COLO668 (cell line): ENCODE results near the gene SCD5.
"Not testable (repeated sequence)": the region's sequence is repeated elsewhere in the genome, so short reads cannot be mapped to it uniquely, and the experiment has no call there.

ENCODE experiments used
- DNase-seq: peaks from one replicate; lab custom pipeline; 2025; ENCODE audit not compliant: unreplicated experiment; lab: John Stamatoyannopoulos, UW

SCD5 gene

GRCh38 chr4:82798168-82799005 lies at the start of gene SCD5:
TSS of gene SCD5 (minus strand) at chr4:82798796. CDS start at chr4:82798537, 259 bp downstream.
- DNase-seq, result peak; percentile 60

GRCh38 chr4:82842593-82842992 lies 44.0 kb upstream of the SCD5 start:
- DNase-seq, result no peak

GRCh38 chr4:82839624-82840023 lies 41.0 kb upstream of the SCD5 start:
- DNase-seq, result no peak

GRCh38 chr4:82833696-82834313 lies 35.2 kb upstream of the SCD5 start:
- no peak for DNase-seq

- DNase-seq, result not testable (repeated sequence)
Observed at GRCh38 chr4:82833060-82833459, 34.5 kb upstream of the SCD5 start.

- DNase-seq, result no peak
Observed at GRCh38 chr4:82825425-82825824, 26.8 kb upstream of the SCD5 start.

GRCh38 chr4:82823062-82823461 lies 24.5 kb upstream of the SCD5 start:
- no peak for DNase-seq

- no peak for DNase-seq
Observed at GRCh38 chr4:82820689-82821088, 22.1 kb upstream of the SCD5 start.

- no peak for DNase-seq
Observed at GRCh38 chr4:82818664-82819662, 20.4 kb upstream of the SCD5 start.

- not testable (repeated sequence) for DNase-seq
Observed at GRCh38 chr4:82816874-82817273, 18.3 kb upstream of the SCD5 start.

GRCh38 chr4:82814034-82814433 lies 15.4 kb upstream of the SCD5 start:
- no peak for DNase-seq

- no peak for DNase-seq
Observed at GRCh38 chr4:82811838-82812341, 13.3 kb upstream of the SCD5 start.

GRCh38 chr4:82811392-82811791 lies 12.8 kb upstream of the SCD5 start:
- DNase-seq, result no peak

- DNase-seq, result no peak
Observed at GRCh38 chr4:82810176-82810575, 11.6 kb upstream of the SCD5 start.

- DNase-seq, result no peak
Observed at GRCh38 chr4:82809619-82810018, 11.0 kb upstream of the SCD5 start.

- no peak for DNase-seq
Observed at GRCh38 chr4:82803746-82804145, 5.2 kb upstream of the SCD5 start.

- DNase-seq, result no peak
Observed at GRCh38 chr4:82802911-82803310, 4.3 kb upstream of the SCD5 start.

- DNase-seq, result peak; percentile 29
Observed at GRCh38 chr4:82801910-82802521, 3.4 kb upstream of the SCD5 start.

- no peak for DNase-seq
Observed at GRCh38 chr4:82799006-82799881, 648 bp upstream of the SCD5 start.
